ENCODE measurements around the gene UBN1. TPM values are rescaled to one million over a fixed set of nuclear protein-coding genes. Genes with fewer than 3 reads are reported as not detected.

UBN1 gene, protein sequence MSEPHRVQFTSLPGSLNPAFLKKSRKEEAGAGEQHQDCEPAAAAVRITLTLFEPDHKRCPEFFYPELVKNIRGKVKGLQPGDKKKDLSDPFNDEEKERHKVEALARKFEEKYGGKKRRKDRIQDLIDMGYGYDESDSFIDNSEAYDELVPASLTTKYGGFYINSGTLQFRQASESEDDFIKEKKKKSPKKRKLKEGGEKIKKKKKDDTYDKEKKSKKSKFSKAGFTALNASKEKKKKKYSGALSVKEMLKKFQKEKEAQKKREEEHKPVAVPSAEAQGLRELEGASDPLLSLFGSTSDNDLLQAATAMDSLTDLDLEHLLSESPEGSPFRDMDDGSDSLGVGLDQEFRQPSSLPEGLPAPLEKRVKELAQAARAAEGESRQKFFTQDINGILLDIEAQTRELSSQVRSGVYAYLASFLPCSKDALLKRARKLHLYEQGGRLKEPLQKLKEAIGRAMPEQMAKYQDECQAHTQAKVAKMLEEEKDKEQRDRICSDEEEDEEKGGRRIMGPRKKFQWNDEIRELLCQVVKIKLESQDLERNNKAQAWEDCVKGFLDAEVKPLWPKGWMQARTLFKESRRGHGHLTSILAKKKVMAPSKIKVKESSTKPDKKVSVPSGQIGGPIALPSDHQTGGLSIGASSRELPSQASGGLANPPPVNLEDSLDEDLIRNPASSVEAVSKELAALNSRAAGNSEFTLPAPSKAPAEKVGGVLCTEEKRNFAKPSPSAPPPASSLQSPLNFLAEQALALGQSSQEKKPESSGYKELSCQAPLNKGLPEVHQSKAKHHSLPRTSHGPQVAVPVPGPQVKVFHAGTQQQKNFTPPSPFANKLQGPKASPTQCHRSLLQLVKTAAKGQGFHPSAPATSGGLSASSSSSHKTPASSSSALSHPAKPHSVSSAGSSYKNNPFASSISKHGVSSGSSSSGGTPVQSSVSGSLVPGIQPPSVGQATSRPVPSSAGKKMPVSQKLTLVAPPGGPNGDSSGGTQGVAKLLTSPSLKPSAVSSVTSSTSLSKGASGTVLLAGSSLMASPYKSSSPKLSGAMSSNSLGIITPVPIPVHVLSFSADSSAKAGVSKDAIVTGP (N-terminal part only)
- 39.4 and 41.4 TPM in 2 replicates for total RNA-seq (ENCODE audit: low replicate concordance)
- long read RNA-seq, partial matches to known transcripts = 13 of 13 reads
- long read RNA-seq, other reads (novel, unspliced or antisense) = 0 of 13 reads

DNA sequence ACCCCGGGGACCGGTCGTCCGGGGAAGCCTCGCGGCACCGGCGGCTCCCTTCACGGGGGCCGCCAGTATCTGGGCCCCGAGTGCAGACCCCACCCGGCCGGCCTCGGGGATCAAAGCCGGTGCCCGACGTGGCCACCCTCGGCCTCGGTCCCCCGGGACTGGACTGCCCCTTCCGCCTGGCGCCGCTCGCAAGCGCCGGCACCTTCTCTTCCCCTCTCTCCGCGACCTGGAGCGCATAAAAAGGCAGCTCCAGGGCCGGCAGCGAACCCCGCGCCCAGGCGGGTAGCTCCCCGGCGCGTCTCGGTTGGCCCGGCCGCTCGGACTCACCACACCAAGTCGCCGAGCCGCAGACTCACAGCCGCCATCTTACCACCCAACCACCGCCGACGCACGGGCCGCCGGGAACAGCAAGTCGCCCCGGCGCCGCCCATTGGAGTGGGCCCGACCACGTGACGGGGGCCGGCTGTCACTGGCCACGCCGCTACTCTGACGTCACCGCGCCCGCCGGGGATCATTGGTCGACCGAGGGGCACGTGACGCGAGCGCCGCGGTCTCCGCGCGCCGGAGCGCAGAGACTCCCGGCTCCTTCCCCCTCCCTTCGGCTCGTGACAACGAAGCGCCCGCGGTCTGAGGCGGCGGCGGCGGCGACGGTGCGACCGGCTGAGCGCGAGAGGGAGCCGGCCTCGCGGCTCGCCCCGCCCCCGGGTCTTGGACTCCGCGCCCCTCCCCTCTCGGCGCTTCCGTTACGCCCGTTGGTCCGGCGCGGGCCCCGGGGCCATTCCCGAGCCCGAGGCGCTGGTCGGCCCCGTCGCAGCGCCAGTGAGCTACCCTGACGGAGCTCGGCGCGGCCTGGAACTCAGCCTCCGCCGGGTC is at the start of gene UBN1, which contains the start of gene GLYR1:
Gene UBN1, plus strand, starts transcription at position 581 of the 873 bp plus-strand sequence. CDS start 5,437 bp downstream, outside the sequence.
Gene GLYR1, minus strand, starts transcription at position 388 of the 873 bp plus-strand sequence. Its CDS starts 23 bp downstream, at position 365.
- Mint-ChIP-seq H3K9me3 (no peaks in the 10 kb centered on the region), H3K4me1 (ENCODE audit: unreplicated experiment) (peaks cover 44% of the 10 kb centered on the region), H3K4me3 (peak within 1 kb of the TSS; percentile 92), H3K27ac (peak within 1 kb of the TSS; percentile 88), H3K27me3 (no peaks in the 10 kb centered on the region), H3K36me3 (peaks cover 13% of the 10 kb centered on the region)
- peak; percentile 100 for DNase-seq (ENCODE audit: extremely low spot score, unreplicated experiment)
- TF ChIP-seq, protein P1, sequence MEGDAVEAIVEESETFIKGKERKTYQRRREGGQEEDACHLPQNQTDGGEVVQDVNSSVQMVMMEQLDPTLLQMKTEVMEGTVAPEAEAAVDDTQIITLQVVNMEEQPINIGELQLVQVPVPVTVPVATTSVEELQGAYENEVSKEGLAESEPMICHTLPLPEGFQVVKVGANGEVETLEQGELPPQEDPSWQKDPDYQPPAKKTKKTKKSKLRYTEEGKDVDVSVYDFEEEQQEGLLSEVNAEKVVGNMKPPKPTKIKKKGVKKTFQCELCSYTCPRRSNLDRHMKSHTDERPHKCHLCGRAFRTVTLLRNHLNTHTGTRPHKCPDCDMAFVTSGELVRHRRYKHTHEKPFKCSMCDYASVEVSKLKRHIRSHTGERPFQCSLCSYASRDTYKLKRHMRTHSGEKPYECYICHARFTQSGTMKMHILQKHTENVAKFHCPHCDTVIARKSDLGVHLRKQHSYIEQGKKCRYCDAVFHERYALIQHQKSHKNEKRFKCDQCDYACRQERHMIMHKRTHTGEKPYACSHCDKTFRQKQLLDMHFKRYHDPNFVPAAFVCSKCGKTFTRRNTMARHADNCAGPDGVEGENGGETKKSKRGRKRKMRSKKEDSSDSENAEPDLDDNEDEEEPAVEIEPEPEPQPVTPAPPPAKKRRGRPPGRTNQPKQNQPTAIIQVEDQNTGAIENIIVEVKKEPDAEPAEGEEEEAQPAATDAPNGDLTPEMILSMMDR (conservative IDR thresholded peaks at IDR 0.05) = no peak

DNA sequence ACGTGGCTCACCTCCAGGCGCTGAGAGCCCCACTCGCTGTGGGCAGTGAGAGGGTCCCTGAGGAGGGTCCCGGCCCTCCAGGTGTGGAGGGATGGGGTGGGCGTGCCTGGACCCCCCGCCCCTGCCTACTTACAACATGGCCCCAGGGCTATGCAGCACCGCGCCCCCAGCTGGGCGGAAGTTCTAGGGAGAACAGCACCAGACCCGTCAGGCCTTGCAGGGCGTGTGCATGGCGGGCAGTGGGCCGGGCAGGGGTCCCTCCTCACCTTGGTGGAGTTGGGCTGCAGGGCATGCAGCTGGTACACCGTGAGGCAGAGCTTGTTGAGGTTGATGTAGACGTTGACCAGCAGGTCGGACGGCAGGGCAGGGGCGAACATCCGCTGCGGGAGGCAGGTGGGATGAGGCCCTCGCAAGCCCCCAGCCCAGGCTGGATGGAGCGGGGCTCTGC is 49.5 kb upstream of the UBN1 start:
- no peak for DNase-seq (ENCODE audit: extremely low spot score, unreplicated experiment)
- no peaks in the 10 kb centered on the region for H3K27me3 Mint-ChIP-seq
- peaks cover 6% of the 10 kb centered on the region for H3K4me1 Mint-ChIP-seq (ENCODE audit: unreplicated experiment)
- TF ChIP-seq, protein P1 (conservative IDR thresholded peaks at IDR 0.05) = no peak
- no peak overlapping the region for H3K27ac Mint-ChIP-seq
- no peaks in the 10 kb centered on the region for H3K36me3 Mint-ChIP-seq
- H3K9me3 Mint-ChIP-seq = no peaks in the 10 kb centered on the region
- H3K4me3 Mint-ChIP-seq = no peak overlapping the region

DNA sequence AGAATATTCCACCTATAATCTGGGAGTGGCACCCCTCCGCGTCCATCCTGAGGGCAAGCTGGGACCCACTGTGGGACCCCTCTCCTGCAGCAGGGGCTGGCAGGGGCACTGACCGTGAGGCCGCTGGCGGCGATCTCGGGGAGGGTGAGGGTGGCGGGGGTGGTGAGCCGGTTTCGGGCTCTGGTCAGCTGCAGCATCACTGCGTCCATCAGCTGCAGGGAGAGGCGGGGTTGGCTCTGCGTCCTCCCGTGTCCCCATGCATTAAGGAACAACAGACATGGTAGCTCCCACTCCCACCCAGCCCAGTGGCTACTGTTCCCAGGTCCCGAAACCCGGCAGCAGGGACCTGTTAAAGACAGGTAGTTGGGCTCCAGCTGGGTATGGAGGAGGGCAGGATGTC is 48.8 kb upstream of the UBN1 start:
- no peaks in the 10 kb centered on the region for H3K27me3 Mint-ChIP-seq
- H3K4me3 Mint-ChIP-seq = no peak overlapping the region
- no peak overlapping the region for H3K27ac Mint-ChIP-seq
- no peak for DNase-seq (ENCODE audit: extremely low spot score, unreplicated experiment)
- H3K4me1 Mint-ChIP-seq (ENCODE audit: unreplicated experiment) = peaks cover 11% of the 10 kb centered on the region
- TF ChIP-seq, protein P1 (conservative IDR thresholded peaks at IDR 0.05) = no peak
- no peaks in the 10 kb centered on the region for H3K36me3 Mint-ChIP-seq
- no peaks in the 10 kb centered on the region for H3K9me3 Mint-ChIP-seq

DNA sequence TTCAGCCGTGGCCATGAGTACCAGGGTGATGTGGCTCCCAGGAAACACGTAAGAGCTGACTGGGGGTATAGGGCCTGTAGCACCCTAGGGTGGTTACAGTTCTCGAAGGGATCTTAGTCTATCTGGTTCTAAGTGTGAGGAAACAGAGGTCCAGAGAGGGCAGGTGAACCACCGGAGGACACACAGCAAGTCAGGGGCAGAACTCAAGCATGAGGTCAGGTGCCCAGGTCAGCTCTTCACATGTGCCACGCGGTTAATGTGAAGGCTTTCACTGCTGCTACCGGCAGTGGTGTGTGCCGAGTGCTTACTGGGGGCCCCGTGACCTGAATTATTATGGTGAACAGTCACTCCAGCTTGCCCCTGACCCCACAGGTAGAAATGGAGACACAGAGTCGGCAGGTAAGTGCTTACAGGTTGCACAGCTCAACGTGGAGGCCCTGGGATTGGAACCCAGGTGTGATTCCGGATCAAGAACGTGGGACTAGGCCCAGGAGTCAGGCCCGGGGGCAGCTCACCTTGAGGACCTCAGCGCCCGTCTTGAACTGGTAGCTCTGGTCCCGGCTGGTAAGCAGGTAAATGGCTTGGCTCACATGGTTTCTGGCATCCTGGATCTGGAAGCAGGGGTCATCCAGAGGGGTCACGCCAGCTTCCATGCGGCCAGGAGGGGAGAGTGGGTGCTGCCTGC is 48.0 kb upstream of the UBN1 start:
- DNase-seq (ENCODE audit: extremely low spot score, unreplicated experiment) = no peak
- H3K27ac Mint-ChIP-seq = no peak overlapping the region
- no peak overlapping the region for H3K4me3 Mint-ChIP-seq
- no peaks in the 10 kb centered on the region for H3K27me3 Mint-ChIP-seq
- TF ChIP-seq, protein P1 (conservative IDR thresholded peaks at IDR 0.05) = no peak
- no peaks in the 10 kb centered on the region for H3K36me3 Mint-ChIP-seq
- no peaks in the 10 kb centered on the region for H3K9me3 Mint-ChIP-seq
- peaks cover 18% of the 10 kb centered on the region for H3K4me1 Mint-ChIP-seq (ENCODE audit: unreplicated experiment)
